ENCODE measurements around the gene SELENOS. TPM values are rescaled to one million over a fixed set of nuclear protein-coding genes. Genes with fewer than 3 reads are reported as not detected.

The SELENOS gene
- total and polyA plus RNA-seq, 9 of the 15 experiments (the other 6 are each of a cell fraction or from before 2014, with no cell fraction given), result 24.9 to 57.4 (median 47.9) TPM

DNA sequence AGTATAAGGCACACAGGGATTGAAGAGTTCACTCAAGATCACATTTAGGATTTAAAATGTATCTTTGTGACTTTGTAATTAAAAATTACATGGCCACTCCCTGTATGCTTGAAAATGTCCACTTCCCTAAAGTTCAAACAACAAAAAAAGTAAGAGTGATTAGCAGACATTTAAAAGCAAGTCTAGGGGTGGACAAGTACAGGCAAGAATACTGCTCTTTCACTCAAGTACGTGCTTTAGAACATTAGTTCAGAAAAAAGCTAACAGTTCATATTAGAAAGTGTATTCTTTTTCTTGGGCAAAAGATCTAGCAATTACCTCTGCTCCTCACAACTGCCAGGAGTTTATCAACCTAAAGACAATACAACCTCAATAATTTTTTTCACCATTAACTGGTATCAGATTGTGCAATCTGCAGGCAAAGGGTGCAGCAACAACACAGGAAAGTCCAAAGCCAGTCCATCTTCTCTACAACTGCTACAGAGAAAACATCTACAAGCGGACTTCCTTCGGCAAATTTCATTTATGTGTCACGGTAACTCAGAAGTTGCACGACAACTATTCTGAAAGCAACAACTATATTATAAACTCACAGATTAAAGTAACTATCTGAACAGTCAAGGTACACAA is 43.5 kb downstream of the SELENOS start:
- ChIA-PET CTCF (ENCODE audit: low intra/inter-chr PET ratio) (no interaction called here), POLR2A (no interaction called here)
- no peaks in the 10 kb centered on the region; a peak in 1 of 5 replicates for H3K4me1 ChIP-seq (replicated peaks in 1 of 2; ENCODE audit: control insufficient read depth in 2 of 2, insufficient read depth in 2 of 2, low read length in 2 of 2)
- 85% methylated on average over 5 of the region's 5 CpGs for WGBS (ENCODE audit: insufficient coverage, low coverage, missing lambda C conversion rate)
- no peak overlapping the region for H3K4me2 ChIP-seq (ENCODE audit: insufficient read depth, low read length)
- ATAC-seq (no peak), FAIRE-seq (no peak), DNase-seq (ENCODE audit: extremely low read depth in 1 of 4, low spot score in 3 of 4) (no peak)
- intact Hi-C loops (cut with micrococcal nuclease), result no loop called here
- no peak overlapping the region for H3K4me3 ChIP-seq
- no peak overlapping the region for H2AFZ ChIP-seq (ENCODE audit: low read depth, low read length)
- no peaks in the 10 kb centered on the region; the same call in 1 of the 2 replicates for H3K9me3 ChIP-seq (replicated peaks; ENCODE audit: control insufficient read depth, insufficient read depth, low read depth, low read length)
- no peaks in the 10 kb centered on the region for H3K27me3 ChIP-seq (ENCODE audit: control insufficient read depth in 2 of 2, insufficient read depth in 2 of 2, low read length in 2 of 2)
- peaks cover 47% of the 10 kb centered on the region for H3K79me2 ChIP-seq (ENCODE audit: control insufficient read depth, insufficient read depth, low read length)
- in situ Hi-C loops (cut with MboI), result no loop called here
- BruUV-seq (replicated peaks), result no TSS peak
- no peaks in the 10 kb centered on the region for H4K20me1 ChIP-seq (replicated peaks; ENCODE audit: control insufficient read depth, insufficient read depth, low read length)
- peaks cover 16% of the 10 kb centered on the region; the same call in 2 of the 3 replicates for H3K36me3 ChIP-seq (ENCODE audit: control insufficient read depth, insufficient read depth, low read length)
- H3K9ac ChIP-seq (ENCODE audit: insufficient read depth in 1 of 2, low read depth in 2 of 2, low read length in 2 of 2), result no peak overlapping the region
- no peaks in the 10 kb centered on the region for H3K9me1 ChIP-seq (ENCODE audit: control insufficient read depth, insufficient read depth, low read length)
- TF ChIP-seq SMARCE1 (IDR thresholded peaks at IDR 0.05), result no peak
- TF ChIP-seq LARP7 (IDR thresholded peaks at IDR 0.05), result no peak
- no peak for TF ChIP-seq TOE1 (IDR thresholded peaks at IDR 0.05; ENCODE audit: borderline replicate concordance)
- no peak for TF ChIP-seq TOE1 (CRISPR knock-in tag; IDR thresholded peaks at IDR 0.05; ENCODE audit: borderline replicate concordance, low read depth)
- TF ChIP-seq SRSF1 (IDR thresholded peaks at IDR 0.05; ENCODE audit: low read depth, low read length), result no peak
- TF ChIP-seq ZNF507 (tag; conservative IDR thresholded peaks at IDR 0.05), result no peak
- no peak for TF ChIP-seq ZNF766 (CRISPR knock-in tag; conservative IDR thresholded peaks at IDR 0.05)
- no peak for TF ChIP-seq SREBF2 (CRISPR knock-in tag; IDR thresholded peaks at IDR 0.05)
- TF ChIP-seq NR2C2 (CRISPR knock-in tag; IDR thresholded peaks at IDR 0.05), result no peak
- TF ChIP-seq NR2C2 (tag; IDR thresholded peaks at IDR 0.05), result no peak
- TF ChIP-seq, protein P1, sequence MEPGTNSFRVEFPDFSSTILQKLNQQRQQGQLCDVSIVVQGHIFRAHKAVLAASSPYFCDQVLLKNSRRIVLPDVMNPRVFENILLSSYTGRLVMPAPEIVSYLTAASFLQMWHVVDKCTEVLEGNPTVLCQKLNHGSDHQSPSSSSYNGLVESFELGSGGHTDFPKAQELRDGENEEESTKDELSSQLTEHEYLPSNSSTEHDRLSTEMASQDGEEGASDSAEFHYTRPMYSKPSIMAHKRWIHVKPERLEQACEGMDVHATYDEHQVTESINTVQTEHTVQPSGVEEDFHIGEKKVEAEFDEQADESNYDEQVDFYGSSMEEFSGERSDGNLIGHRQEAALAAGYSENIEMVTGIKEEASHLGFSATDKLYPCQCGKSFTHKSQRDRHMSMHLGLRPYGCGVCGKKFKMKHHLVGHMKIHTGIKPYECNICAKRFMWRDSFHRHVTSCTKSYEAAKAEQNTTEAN (CRISPR knock-in tag; IDR thresholded peaks at IDR 0.05), result no peak
- no peak for TF ChIP-seq SMARCA4 (IDR thresholded peaks at IDR 0.05)
- TF ChIP-seq ZNF699 (CRISPR knock-in tag; IDR thresholded peaks at IDR 0.05; ENCODE audit: insufficient replicate concordance), result no peak
- no peak for TF ChIP-seq GTF2A2 (tag; IDR thresholded peaks at IDR 0.05)
- TF ChIP-seq ZC3H4 (CRISPR knock-in tag; IDR thresholded peaks at IDR 0.05; ENCODE audit: borderline replicate concordance), result no peak
- TF ChIP-seq, protein P2, sequence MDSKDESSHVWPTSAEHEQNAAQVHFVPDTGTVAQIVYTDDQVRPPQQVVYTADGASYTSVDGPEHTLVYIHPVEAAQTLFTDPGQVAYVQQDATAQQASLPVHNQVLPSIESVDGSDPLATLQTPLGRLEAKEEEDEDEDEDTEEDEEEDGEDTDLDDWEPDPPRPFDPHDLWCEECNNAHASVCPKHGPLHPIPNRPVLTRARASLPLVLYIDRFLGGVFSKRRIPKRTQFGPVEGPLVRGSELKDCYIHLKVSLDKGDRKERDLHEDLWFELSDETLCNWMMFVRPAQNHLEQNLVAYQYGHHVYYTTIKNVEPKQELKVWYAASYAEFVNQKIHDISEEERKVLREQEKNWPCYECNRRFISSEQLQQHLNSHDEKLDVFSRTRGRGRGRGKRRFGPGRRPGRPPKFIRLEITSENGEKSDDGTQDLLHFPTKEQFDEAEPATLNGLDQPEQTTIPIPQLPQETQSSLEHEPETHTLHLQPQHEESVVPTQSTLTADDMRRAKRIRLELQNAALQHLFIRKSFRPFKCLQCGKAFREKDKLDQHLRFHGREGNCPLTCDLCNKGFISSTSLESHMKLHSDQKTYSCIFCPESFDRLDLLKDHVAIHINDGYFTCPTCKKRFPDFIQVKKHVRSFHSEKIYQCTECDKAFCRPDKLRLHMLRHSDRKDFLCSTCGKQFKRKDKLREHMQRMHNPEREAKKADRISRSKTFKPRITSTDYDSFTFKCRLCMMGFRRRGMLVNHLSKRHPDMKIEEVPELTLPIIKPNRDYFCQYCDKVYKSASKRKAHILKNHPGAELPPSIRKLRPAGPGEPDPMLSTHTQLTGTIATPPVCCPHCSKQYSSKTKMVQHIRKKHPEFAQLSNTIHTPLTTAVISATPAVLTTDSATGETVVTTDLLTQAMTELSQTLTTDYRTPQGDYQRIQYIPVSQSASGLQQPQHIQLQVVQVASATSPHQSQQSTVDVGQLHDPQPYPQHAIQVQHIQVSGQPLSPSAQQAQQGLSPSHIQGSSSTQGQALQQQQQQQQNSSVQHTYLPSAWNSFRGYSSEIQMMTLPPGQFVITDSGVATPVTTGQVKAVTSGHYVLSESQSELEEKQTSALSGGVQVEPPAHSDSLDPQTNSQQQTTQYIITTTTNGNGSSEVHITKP (IDR thresholded peaks at IDR 0.05; ENCODE audit: partially characterized antibody), result no peak
- no peak for TF ChIP-seq NR2F6 (CRISPR knock-in tag; IDR thresholded peaks at IDR 0.05)
- TF ChIP-seq SIN3B (IDR thresholded peaks at IDR 0.05; ENCODE audit: low read depth), result no peak
- no peak for TF ChIP-seq TRIM28 (IDR thresholded peaks at IDR 0.05)
- no peak overlapping the region for H3K27ac ChIP-seq (ENCODE audit: extremely low read depth, low read depth, low read length)

Measured in K562 (cell line).